Neural progenitor cell (in vitro differentiated cells): ENCODE measurements around the gene ACY1. TPM values are rescaled to one million over a fixed set of nuclear protein-coding genes. Genes with fewer than 3 reads are reported as not detected.

Experiments used
- DNase-seq: peaks from one replicate; pipeline ENCODE4 v3.0.0-alpha.2; 2016; ENCODE audit warnings: low spot score
- H2AFZ ChIP-seq: fragments of 200-600 bp; sonication (generic); replicated peaks from 2 replicates; pipeline ENCODE4 v1.6.1; 2016; ENCODE audit warnings: antibody characterized with exemption
- H3F3A ChIP-seq: fragments of 200-600 bp; sonication (generic); 2 replicates; pipeline ENCODE4 v1.6.1; 2016; ENCODE audit warnings: antibody characterized with exemption, low read depth
- H3K27ac ChIP-seq: fragments of 200-600 bp; sonication (generic); 2 replicates; pipeline ENCODE4 v1.5.1; 2016; ENCODE audit warnings: mild to moderate bottlenecking
- H3K27me3 ChIP-seq: fragments of 200-600 bp; sonication (generic); 2 replicates; pipeline ENCODE4 v1.6.1; 2016; ENCODE audit warnings: mild to moderate bottlenecking, moderate library complexity
- H3K36me3 ChIP-seq: fragments of 200-600 bp; sonication (generic); 2 replicates; pipeline ENCODE4 v1.5.1; 2016
- H3K4me1 ChIP-seq: fragments of 200-600 bp; sonication (generic); 2 replicates; pipeline ENCODE4 v1.6.1; 2016; ENCODE audit warnings: mixed run types
- H3K4me2 ChIP-seq: fragments of 200-600 bp; sonication (generic); 2 replicates; pipeline ENCODE4 v1.6.1; 2016
- H3K4me3 ChIP-seq: fragments of 200-600 bp; sonication (generic); 2 replicates; pipeline ENCODE4 v1.5.1; 2016
- H3K79me2 ChIP-seq: fragments of 200-600 bp; sonication (generic); 2 replicates; pipeline ENCODE4 v1.6.1; 2016; ENCODE audit warnings: low read depth
- H3K9ac ChIP-seq: fragments of 200-600 bp; sonication (generic); 2 replicates; pipeline ENCODE4 v1.6.1; 2016
- H3K9me3 ChIP-seq: fragments of 200-600 bp; sonication (generic); 2 replicates; pipeline ENCODE4 v1.5.1; 2016; ENCODE audit warnings: low read depth
- H4K20me1 ChIP-seq: fragments of 200-600 bp; sonication (generic); 2 replicates; pipeline ENCODE4 v1.6.1; 2016; ENCODE audit warnings: low read depth
- H3K27ac Mint-ChIP-seq: 3 replicates; pipeline ENCODE4 v1.8.0; 2021; ENCODE audit warnings: mixed read lengths
- H3K27me3 Mint-ChIP-seq: 2 replicates; pipeline ENCODE4 v1.8.0; 2022; ENCODE audit warnings: low read depth, mild to moderate bottlenecking, inconsistent platforms, moderate library complexity, mixed read lengths; ENCODE audit not compliant: insufficient read depth
- H3K36me3 Mint-ChIP-seq: 3 replicates; pipeline ENCODE4 v1.8.0; 2021; ENCODE audit warnings: mixed read lengths
- H3K4me1 Mint-ChIP-seq: 3 replicates; pipeline ENCODE4 v1.8.0; 2021; ENCODE audit warnings: mixed read lengths
- H3K4me3 Mint-ChIP-seq: 3 replicates; pipeline ENCODE4 v1.8.0; 2021; ENCODE audit warnings: mild to moderate bottlenecking, moderate library complexity, mixed read lengths
- H3K9me3 Mint-ChIP-seq: 3 replicates; pipeline ENCODE4 v1.8.0; 2020; ENCODE audit warnings: mixed read lengths
- CTCF ChIP-seq: fragments of 200-600 bp; sonication (generic); IDR thresholded peaks from 2 replicates; pipeline ENCODE4 v1.5.1; 2017; ENCODE audit warnings: antibody characterized with exemption, mild to moderate bottlenecking
- EZH2 ChIP-seq: fragments of 200-600 bp; sonication (generic); IDR thresholded peaks from 2 replicates; pipeline ENCODE4 v1.6.1; 2017; ENCODE audit warnings: antibody characterized with exemption, mild to moderate bottlenecking, moderate library complexity
- EZH2phosphoT487 ChIP-seq: fragments of 200-600 bp; sonication (generic); IDR thresholded peaks from 2 replicates; pipeline ENCODE4 v1.6.1; 2017; ENCODE audit warnings: antibody characterized with exemption
- total RNA-seq: library from RNA; depleted of rRNA; stranded (reverse); fragments of >200 nt; gene quantifications from 2 replicates; pipeline ENCODE4 v1.2.3, GENCODE V29; 2015; ENCODE audit warnings: low replicate concordance

ACY1 gene
- total RNA-seq, 1 donor from 2014 or later: 17.3 TPM

- Histone ChIP-seq H3K27ac (no peak overlapping the region), H3K27me3 (peaks cover 7% of the 10 kb centered on the region), H3K9me3 (no peaks in the 10 kb centered on the region), H2AFZ (no peak overlapping the region), H3F3A (no peaks in the 10 kb centered on the region), H3K4me2 (no peak overlapping the region), H3K79me2 (peaks cover 25% of the 10 kb centered on the region), H3K9ac (no peak overlapping the region), H3K4me1 (peaks cover 12% of the 10 kb centered on the region), H4K20me1 (peaks cover 16% of the 10 kb centered on the region), H3K4me3 (no peak overlapping the region), H3K36me3 (no peaks in the 10 kb centered on the region)
- H3K27ac Mint-ChIP-seq: peak overlapping the region; percentile 82
- H3K36me3 Mint-ChIP-seq: peaks cover 6% of the 10 kb centered on the region
- peak overlapping the region; percentile 8 for H3K4me3 Mint-ChIP-seq
- peaks cover 13% of the 10 kb centered on the region for H3K4me1 Mint-ChIP-seq
- H3K9me3 Mint-ChIP-seq: no peaks in the 10 kb centered on the region
- DNase-seq: no peak
- peaks cover 9% of the 10 kb centered on the region for H3K27me3 Mint-ChIP-seq
- TF ChIP-seq CTCF (no peak), EZH2phosphoT487 (no peak), EZH2 (no peak)
Measured at GRCh38 chr3:51938780-51939425, 44.4 kb upstream of the ACY1 start.

- H2AFZ ChIP-seq: no peak overlapping the region
- Mint-ChIP-seq H3K9me3 (no peaks in the 10 kb centered on the region), H3K27me3 (peaks cover 9% of the 10 kb centered on the region), H3K36me3 (no peaks in the 10 kb centered on the region), H3K27ac (no peak overlapping the region), H3K4me3 (peak overlapping the region; percentile 92), H3K4me1 (peaks cover 13% of the 10 kb centered on the region)
- no peaks in the 10 kb centered on the region for H3K36me3 ChIP-seq
- H3K9ac ChIP-seq: peak overlapping the region; percentile 38
- H3K79me2 ChIP-seq: peaks cover 25% of the 10 kb centered on the region
- TF ChIP-seq CTCF: no peak
- no peak for TF ChIP-seq EZH2
- no peak for TF ChIP-seq EZH2phosphoT487
- H3K4me3 ChIP-seq: peak overlapping the region; percentile 70
- no peaks in the 10 kb centered on the region for H3F3A ChIP-seq
- no peak for DNase-seq
- H3K4me2 ChIP-seq: peak overlapping the region; percentile 95
- H3K27ac ChIP-seq: no peak overlapping the region
- H4K20me1 ChIP-seq: peaks cover 13% of the 10 kb centered on the region
- peaks cover 7% of the 10 kb centered on the region for H3K27me3 ChIP-seq
- H3K9me3 ChIP-seq: no peaks in the 10 kb centered on the region
- H3K4me1 ChIP-seq: peaks cover 12% of the 10 kb centered on the region
Measured at GRCh38 chr3:51940648-51941462, 42.5 kb upstream of the ACY1 start.

DNA sequence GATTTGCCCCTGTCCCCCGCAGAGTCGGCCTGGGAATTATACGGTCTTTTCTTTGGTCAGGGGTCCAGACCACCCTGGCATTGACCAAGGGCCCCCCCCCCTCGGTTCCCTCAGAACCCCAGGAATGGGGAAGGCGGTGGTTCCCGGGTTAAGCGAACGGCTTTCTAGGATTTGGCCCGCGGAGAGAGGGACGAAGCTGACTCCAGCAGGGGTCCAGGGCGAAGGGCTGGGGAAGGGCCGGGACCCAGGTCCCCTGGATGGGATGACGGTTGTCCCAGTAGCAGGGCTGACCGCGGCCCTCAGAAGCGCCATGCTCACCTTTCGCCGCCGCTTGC lies 41.9 kb upstream of the ACY1 start:
- H3K27me3 Mint-ChIP-seq: peaks cover 9% of the 10 kb centered on the region
- Histone ChIP-seq H3K27ac (no peak overlapping the region), H4K20me1 (peaks cover 13% of the 10 kb centered on the region), H3K27me3 (peaks cover 7% of the 10 kb centered on the region), H2AFZ (no peak overlapping the region), H3K9me3 (no peaks in the 10 kb centered on the region), H3F3A (no peaks in the 10 kb centered on the region), H3K9ac (peak overlapping the region; percentile 38), H3K4me1 (peaks cover 12% of the 10 kb centered on the region), H3K4me3 (peak overlapping the region; percentile 70), H3K36me3 (no peaks in the 10 kb centered on the region), H3K4me2 (peak overlapping the region; percentile 95), H3K79me2 (peaks cover 25% of the 10 kb centered on the region)
- no peaks in the 10 kb centered on the region for H3K36me3 Mint-ChIP-seq
- no peaks in the 10 kb centered on the region for H3K9me3 Mint-ChIP-seq
- TF ChIP-seq EZH2phosphoT487 (no peak), CTCF (no peak), EZH2 (no peak)
- no peak overlapping the region for H3K27ac Mint-ChIP-seq
- DNase-seq: no peak
- H3K4me1 Mint-ChIP-seq: peaks cover 13% of the 10 kb centered on the region
- H3K4me3 Mint-ChIP-seq: peak overlapping the region; percentile 92
